Thyroid gland (tissue), 4 donors: ENCODE measurements around the gene SURF2. TPM values are rescaled to one million over a fixed set of nuclear protein-coding genes. Genes with fewer than 3 reads are reported as not detected.
A peak's percentile ranks its signal among the peaks of the same experiment; 100 is the strongest.
"Not testable (repeated sequence)": the region's sequence is repeated elsewhere in the genome, so short reads cannot be mapped to it uniquely, and the experiment has no call there.

Experiments
- DNase-seq, 2 donors: peaks; one replicate each; pipeline ENCODE4 v3.0.0-alpha.2; 2019
- H3K27ac ChIP-seq, 3 donors: fragments of 200-600 bp; sonication (generic); 1 replicate in 2 of 3; 2 replicates in 1 of 3; pipeline ENCODE4 v1.5.1; 2016 to 2019; ENCODE audit warnings: mild to moderate bottlenecking in 1 of 3, moderate library complexity in 1 of 3
- H3K27me3 ChIP-seq: fragments of 200-600 bp; sonication (generic); one replicate; pipeline ENCODE4 v1.5.1; 2019
- H3K36me3 ChIP-seq, 2 donors: fragments of 200-600 bp; sonication (generic); one replicate each; pipeline ENCODE4 v1.5.1; 2016 to 2019
- H3K4me1 ChIP-seq, 2 donors: fragments of 200-600 bp; sonication (generic); one replicate each; pipeline ENCODE4 v1.5.1; 2017 to 2019
- H3K4me3 ChIP-seq, 3 donors: fragments of 200-600 bp; sonication (generic); replicated peaks in 1 of 3; 1 replicate in 2 of 3; 2 replicates in 1 of 3; pipeline ENCODE4 v1.5.1; 2016; ENCODE audit warnings: mild to moderate bottlenecking in 1 of 3
- H3K9me3 ChIP-seq: fragments of 200-600 bp; sonication (generic); one replicate; pipeline ENCODE4 v1.5.1; 2017
- CTCF ChIP-seq, 6 experiments: fragments of 200-600 bp in 3 of 6; fragments of 450-650 bp in 3 of 6; sonication (generic) in 3 of 6; IDR thresholded peaks; one replicate each; pipeline ENCODE4 v1.5.1; 2016 to 2019; ENCODE audit warnings: antibody characterized with exemption in 6 of 6, mild to moderate bottlenecking in 2 of 6, inconsistent platforms in 1 of 6, moderate library complexity in 1 of 6
- POLR2A ChIP-seq, 2 donors: fragments of 450-650 bp; IDR thresholded peaks; one replicate each; pipeline ENCODE4 v1.6.1; 2017; ENCODE audit warnings: antibody characterized with exemption in 2 of 2, mild to moderate bottlenecking in 2 of 2, moderate library complexity in 1 of 2
- WGBS, 2 donors: methylation state at CpG; one replicate each; pipeline ENCODE4 v1.1.5; 2017; 5-methylcytosine and 5-hydroxymethylcytosine counted together
- intact Hi-C: fragments of 100-400 bp; cut with DNase I; formaldehyde crosslinking; loops from one replicate; pipeline ENCODE4 v1.15.1; 2023
- total RNA-seq, 4 donors: library from RNA; depleted of rRNA; stranded (reverse); fragments of >200 nt; gene quantifications; one replicate each; pipeline ENCODE4 v1.2.3, GENCODE V29; 2016

The SURF2 gene
- total RNA-seq, 4 donors from 2014 or later = 26.2 to 42.7 (median 31.6) TPM

GRCh38 chr9:133372144-133372543 lies 15.8 kb downstream of the SURF2 start:
- H3K36me3 ChIP-seq = peaks cover 1 to 7% of the 10 kb centered on the region in 2 donors
- H3K27ac ChIP-seq = no peak overlapping the region
- WGBS, 2 donors = 61 to 63% methylated on average over 7 of the region's 7 CpGs
- no peaks in the 10 kb centered on the region for H3K27me3 ChIP-seq
- peaks cover 37 to 70% of the 10 kb centered on the region in 2 donors for H3K4me1 ChIP-seq
- H3K4me3 ChIP-seq = no peak overlapping the region
- TF ChIP-seq POLR2A (IDR thresholded peaks at IDR 0.05) (no peak), CTCF (IDR thresholded peaks at IDR 0.05) (no peak)
- DNase-seq = no peak
- H3K9me3 ChIP-seq = no peaks in the 10 kb centered on the region
- intact Hi-C loops = no loop called here

- H3K9me3 ChIP-seq = no peaks in the 10 kb centered on the region
- H3K27me3 ChIP-seq = no peaks in the 10 kb centered on the region
- WGBS, 2 donors = 26 to 31% methylated on average over 12 of the region's 12 CpGs
- intact Hi-C loops = loop anchor here (5.0 kb wide), 1 partner anchor 37 kb away; the partner anchor contains the start of gene SURF6
- peak overlapping the region in 1 of 3 donors; percentile 93 for H3K27ac ChIP-seq
- H3K4me3 ChIP-seq = peak overlapping the region; percentile 48 to 97 (median 56)
- peaks cover 37 to 52% of the 10 kb centered on the region in 2 donors for H3K4me1 ChIP-seq
- H3K36me3 ChIP-seq = peaks cover 0 to 6% of the 10 kb centered on the region in 2 donors
- TF ChIP-seq POLR2A (IDR thresholded peaks at IDR 0.05) = no peak
- TF ChIP-seq CTCF (IDR thresholded peaks at IDR 0.05) = no peak
- DNase-seq = no peak
These were observed 18.3 kb downstream of the SURF2 start for GRCh38 chr9:133374612-133375115.

- peaks cover 37 to 47% of the 10 kb centered on the region in 2 donors for H3K4me1 ChIP-seq
- 1 to 2% methylated on average over 15 to 17 of the region's 39 CpGs for WGBS, 2 donors
- H3K27me3 ChIP-seq = no peaks in the 10 kb centered on the region
- TF ChIP-seq POLR2A (IDR thresholded peaks at IDR 0.05) (no peak), CTCF (IDR thresholded peaks at IDR 0.05) (no peak)
- no peaks in the 10 kb centered on the region for H3K9me3 ChIP-seq
- peak overlapping the region; percentile 81 to 93 (median 92) for H3K27ac ChIP-seq
- peak overlapping the region; percentile 48 to 97 (median 56) for H3K4me3 ChIP-seq
- intact Hi-C loops = loop anchor here (5.0 kb wide), 1 partner anchor 38 kb away; the partner anchor contains the start of gene SURF6
- peak; percentile 17 to 22 for DNase-seq
- peaks cover 0 to 6% of the 10 kb centered on the region in 2 donors for H3K36me3 ChIP-seq
These were observed 18.9 kb downstream of the SURF2 start for GRCh38 chr9:133375116-133375723.

GRCh38 chr9:133375724-133376654 lies 19.6 kb downstream of the SURF2 start, which contains the start of the genes STKLD1 and SURF4:
Gene STKLD1 (plus strand): TSS chr9:133376366. CDS start chr9:133376474, 108 bp downstream.
Gene SURF4 (minus strand): TSS chr9:133376060. CDS start chr9:133375969, 91 bp downstream.
- H3K4me1 ChIP-seq = peaks cover 34 to 42% of the 10 kb centered on the region in 2 donors
- no peaks in the 10 kb centered on the region for H3K27me3 ChIP-seq
- no peaks in the 10 kb centered on the region for H3K9me3 ChIP-seq
- peak within 1 kb of the TSS; percentile 81 to 93 (median 92) for H3K27ac ChIP-seq
- intact Hi-C loops = loop anchor here (5.0 kb wide), 1 partner anchor 39 kb away; the partner anchor contains the start of gene SURF6
- peak within 1 kb of the TSS; percentile 56 to 97 (median 79) for H3K4me3 ChIP-seq
- peak; percentile 95 to 96 for DNase-seq
- peaks cover 0 to 6% of the 10 kb centered on the region in 2 donors for H3K36me3 ChIP-seq
- 0 to 1% methylated on average over 24 to 33 of the region's 120 CpGs for WGBS, 2 donors
- peak in 1 of 6 experiments; percentile 36 for TF ChIP-seq CTCF (IDR thresholded peaks at IDR 0.05)
- TF ChIP-seq POLR2A (IDR thresholded peaks at IDR 0.05) = peak in 1 of 2 donors; percentile 92

GRCh38 chr9:133377280-133377679 lies 20.9 kb downstream of the SURF2 start:
- H3K27ac ChIP-seq, H3K27me3 ChIP-seq, DNase-seq, H3K4me3 ChIP-seq, H3K36me3 ChIP-seq, H3K9me3 ChIP-seq: not testable (repeated sequence)
- peaks cover 21 to 30% of the 10 kb centered on the region in 2 donors for H3K4me1 ChIP-seq
- intact Hi-C loops = loop anchor here (5.0 kb wide), 1 partner anchor 40 kb away; the partner anchor contains the start of gene SURF6
- WGBS, 2 donors = 86% methylated on average over 14 of the region's 14 CpGs
